Osteoblast (primary cell): ENCODE data around the gene FBXL17. TPM values are rescaled to one million over a fixed set of nuclear protein-coding genes. Genes with fewer than 3 reads are reported as not detected.

Source experiments
- DNase-seq: peaks from one replicate; pipeline ENCODE4 v3.0.0; 2011; ENCODE audit warnings: low spot score, mixed read lengths; ENCODE audit not compliant: insufficient read length; ENCODE audit errors: missing footprints
- H2AFZ ChIP-seq: 2 replicates; pipeline ENCODE4 v1.6.0; 2011; ENCODE audit warnings: mild to moderate bottlenecking, low read length
- H3K27ac ChIP-seq: 2 replicates; pipeline ENCODE4 v1.5.1; 2011; ENCODE audit warnings: mild to moderate bottlenecking, low read depth, low read length, moderate library complexity
- H3K27me3 ChIP-seq: 2 replicates; pipeline ENCODE4 v1.6.0; 2012; ENCODE audit warnings: mild to moderate bottlenecking, control low read depth, inconsistent platforms, low read length, moderate library complexity; ENCODE audit not compliant: insufficient read depth
- H3K36me3 ChIP-seq: 2 replicates; pipeline ENCODE4 v1.5.1; 2011; ENCODE audit warnings: mild to moderate bottlenecking, low read length, control low read depth, moderate library complexity; ENCODE audit not compliant: insufficient read depth
- H3K4me1 ChIP-seq: 2 replicates; pipeline ENCODE4 v1.5.1; 2011; ENCODE audit warnings: mild to moderate bottlenecking, low read length, control low read depth, moderate library complexity; ENCODE audit not compliant: insufficient read depth
- H3K4me2 ChIP-seq: 2 replicates; pipeline ENCODE4 v1.6.0; 2011; ENCODE audit warnings: mild to moderate bottlenecking, low read length; ENCODE audit not compliant: insufficient read depth
- H3K4me3 ChIP-seq: fragments of 200-600 bp; sonication (generic); 3 replicates; pipeline ENCODE4 v1.5.1; 2012; ENCODE audit warnings: mild to moderate bottlenecking, low read length, inconsistent platforms; ENCODE audit not compliant: insufficient read depth
- H3K79me2 ChIP-seq: 2 replicates; pipeline ENCODE4 v1.6.0; 2012; ENCODE audit warnings: mild to moderate bottlenecking, low read length, control low read depth, inconsistent platforms; ENCODE audit not compliant: insufficient read depth
- H3K9me3 ChIP-seq: 2 replicates; pipeline ENCODE4 v1.5.1; 2011; ENCODE audit warnings: low read depth, low read length, control low read depth
- H4K20me1 ChIP-seq: 2 replicates; pipeline ENCODE4 v1.6.0; 2012; ENCODE audit warnings: mild to moderate bottlenecking, low read length, control low read depth; ENCODE audit not compliant: insufficient read depth
- total RNA-seq: library from RNA; depleted of rRNA; stranded (reverse); fragments of >200 nt; gene quantifications from 2 replicates; pipeline ENCODE4 v1.2.3, GENCODE V29; 2012
- TF ChIP-seq, protein P1 (sequence below): IDR thresholded peaks from 2 replicates; pipeline ENCODE4 v1.5.1; 2011; ENCODE audit warnings: mild to moderate bottlenecking, low read depth, low read length, moderate library complexity; ENCODE audit errors: extremely low read depth

FBXL17 gene
- total RNA-seq, 1 donor, result 19.5 TPM

DNA sequence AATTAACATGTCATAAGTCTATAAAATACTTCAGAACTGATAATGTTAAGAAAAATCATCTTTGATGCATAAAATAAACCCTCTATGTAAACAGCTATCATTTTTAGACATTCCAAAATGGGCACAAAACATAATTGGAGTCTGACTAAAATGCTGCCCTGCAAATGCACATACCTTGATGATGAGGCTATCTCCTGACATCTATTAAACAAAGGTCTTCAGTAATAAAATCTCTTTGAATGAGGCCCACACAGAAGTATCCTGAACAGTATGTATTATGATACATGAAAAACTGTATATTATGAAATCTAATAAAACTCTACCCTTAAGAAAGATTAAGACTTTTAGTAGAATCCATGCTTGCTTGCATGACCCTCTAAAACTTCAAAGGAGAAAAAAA lies 66.1 kb downstream of the FBXL17 start:
- no peak for DNase-seq
- Histone ChIP-seq H3K4me2 (no peak overlapping the region), H3K27ac (no peak overlapping the region), H3K4me3 (no peak overlapping the region), H3K27me3 (no peaks in the 10 kb centered on the region), H3K4me1 (no peaks in the 10 kb centered on the region), H3K36me3 (no peaks in the 10 kb centered on the region), H3K9me3 (no peaks in the 10 kb centered on the region), H2AFZ (no peak overlapping the region), H4K20me1 (no peaks in the 10 kb centered on the region), H3K79me2 (no peaks in the 10 kb centered on the region)
- TF ChIP-seq, protein P1, sequence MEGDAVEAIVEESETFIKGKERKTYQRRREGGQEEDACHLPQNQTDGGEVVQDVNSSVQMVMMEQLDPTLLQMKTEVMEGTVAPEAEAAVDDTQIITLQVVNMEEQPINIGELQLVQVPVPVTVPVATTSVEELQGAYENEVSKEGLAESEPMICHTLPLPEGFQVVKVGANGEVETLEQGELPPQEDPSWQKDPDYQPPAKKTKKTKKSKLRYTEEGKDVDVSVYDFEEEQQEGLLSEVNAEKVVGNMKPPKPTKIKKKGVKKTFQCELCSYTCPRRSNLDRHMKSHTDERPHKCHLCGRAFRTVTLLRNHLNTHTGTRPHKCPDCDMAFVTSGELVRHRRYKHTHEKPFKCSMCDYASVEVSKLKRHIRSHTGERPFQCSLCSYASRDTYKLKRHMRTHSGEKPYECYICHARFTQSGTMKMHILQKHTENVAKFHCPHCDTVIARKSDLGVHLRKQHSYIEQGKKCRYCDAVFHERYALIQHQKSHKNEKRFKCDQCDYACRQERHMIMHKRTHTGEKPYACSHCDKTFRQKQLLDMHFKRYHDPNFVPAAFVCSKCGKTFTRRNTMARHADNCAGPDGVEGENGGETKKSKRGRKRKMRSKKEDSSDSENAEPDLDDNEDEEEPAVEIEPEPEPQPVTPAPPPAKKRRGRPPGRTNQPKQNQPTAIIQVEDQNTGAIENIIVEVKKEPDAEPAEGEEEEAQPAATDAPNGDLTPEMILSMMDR, result no peak

DNA sequence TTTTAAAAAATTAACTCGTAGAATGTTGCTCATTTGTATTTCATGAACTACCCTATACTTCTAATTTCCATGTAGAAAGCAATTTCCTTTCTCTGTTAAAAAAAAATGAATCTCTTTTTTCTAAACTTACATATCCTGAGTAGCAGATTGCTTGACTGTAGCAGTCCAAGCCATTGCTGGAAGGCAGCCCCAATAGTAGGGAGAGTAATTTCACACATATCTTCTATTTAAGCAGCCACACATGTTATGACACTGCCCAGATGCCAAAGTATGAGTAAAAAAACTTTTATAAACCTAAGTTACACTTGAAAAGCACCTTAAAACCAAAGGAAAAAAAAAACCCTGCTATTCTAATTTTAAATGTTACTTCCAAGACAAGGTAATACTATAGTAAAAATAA lies 69.6 kb downstream of the FBXL17 start:
- Histone ChIP-seq H3K36me3 (no peaks in the 10 kb centered on the region), H3K79me2 (no peaks in the 10 kb centered on the region), H3K4me3 (no peak overlapping the region), H3K27me3 (no peaks in the 10 kb centered on the region), H4K20me1 (no peaks in the 10 kb centered on the region), H2AFZ (no peak overlapping the region), H3K9me3 (no peaks in the 10 kb centered on the region), H3K27ac (no peak overlapping the region), H3K4me2 (no peak overlapping the region), H3K4me1 (no peaks in the 10 kb centered on the region)
- DNase-seq, result no peak
- TF ChIP-seq, protein P1, result no peak

DNA sequence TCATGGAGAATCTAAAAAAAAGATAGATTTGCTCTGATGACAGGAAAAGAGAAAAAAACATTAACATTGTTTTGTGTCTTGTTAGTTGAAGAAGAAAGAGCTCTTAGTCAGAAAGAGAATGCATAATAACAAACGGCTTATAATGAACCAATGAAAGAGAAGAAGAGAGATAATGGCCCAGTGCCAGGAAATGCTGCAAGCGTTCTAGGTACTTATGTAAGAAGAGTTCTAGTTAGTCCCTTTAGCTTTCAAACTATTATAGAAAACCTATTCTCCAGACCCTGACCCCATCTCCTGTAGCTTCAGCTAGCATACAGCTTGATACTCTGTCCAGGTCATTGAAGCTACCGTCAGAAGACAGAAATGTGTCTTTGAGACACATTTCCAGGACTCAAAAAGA lies 70.2 kb downstream of the FBXL17 start:
- Histone ChIP-seq H3K27me3 (no peaks in the 10 kb centered on the region), H3K4me2 (no peak overlapping the region), H2AFZ (no peak overlapping the region), H3K79me2 (no peaks in the 10 kb centered on the region), H3K36me3 (no peaks in the 10 kb centered on the region), H3K27ac (no peak overlapping the region), H4K20me1 (no peaks in the 10 kb centered on the region), H3K9me3 (no peaks in the 10 kb centered on the region), H3K4me3 (no peak overlapping the region), H3K4me1 (no peaks in the 10 kb centered on the region)
- DNase-seq, result no peak
- TF ChIP-seq, protein P1, result no peak

DNA sequence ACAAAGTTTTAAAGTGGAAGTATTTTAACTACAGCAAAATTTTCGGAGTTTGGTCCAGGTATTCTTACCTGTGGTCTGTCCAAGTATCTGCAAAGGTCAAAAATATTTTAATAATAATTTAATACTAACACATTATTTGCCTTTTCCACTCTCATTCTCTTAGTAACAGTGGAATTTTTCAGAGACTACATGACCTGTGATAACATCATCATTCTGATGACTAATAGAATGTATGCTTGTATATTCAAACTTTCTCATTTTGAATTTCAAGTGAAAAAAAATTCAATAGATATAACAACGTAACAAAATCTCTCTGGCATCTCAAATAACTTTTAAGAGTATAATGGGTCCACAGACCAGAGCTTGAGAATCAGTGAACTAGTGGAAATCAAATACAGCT lies 78.3 kb downstream of the FBXL17 start:
- no peak overlapping the region for H3K4me2 ChIP-seq
- H2AFZ ChIP-seq, result no peak overlapping the region
- H3K4me1 ChIP-seq, result no peaks in the 10 kb centered on the region
- no peaks in the 10 kb centered on the region for H4K20me1 ChIP-seq
- H3K27ac ChIP-seq, result no peak overlapping the region
- no peaks in the 10 kb centered on the region for H3K79me2 ChIP-seq
- no peaks in the 10 kb centered on the region for H3K27me3 ChIP-seq
- no peaks in the 10 kb centered on the region for H3K36me3 ChIP-seq
- H3K4me3 ChIP-seq, result no peak overlapping the region
- no peak for DNase-seq
- no peaks in the 10 kb centered on the region for H3K9me3 ChIP-seq
- TF ChIP-seq, protein P1, result no peak
